Psoas muscle (tissue), 8 donors: ENCODE data around the gene VIPAS39. TPM values are rescaled to one million over a fixed set of nuclear protein-coding genes. Genes with fewer than 3 reads are reported as not detected.
"Not testable (repeated sequence)": the region's sequence is repeated elsewhere in the genome, so short reads cannot be mapped to it uniquely, and the experiment has no call there.

Experiments used
- ATAC-seq, 4 donors: fragments of 200-7000 bp; cut with Tn5 transposase; one replicate each; pipeline ENCODE4 v1.9.1; 2020; ENCODE audit warnings: moderate library complexity in 3 of 4, mild to moderate bottlenecking in 2 of 4
- DNase-seq, 2 donors: peaks; one replicate each; pipeline ENCODE4 v3.0.0-alpha.2; 2020
- H3K27ac ChIP-seq: fragments of 200-600 bp; one replicate; pipeline ENCODE4 v1.8.0; 2022
- H3K27me3 ChIP-seq, 3 donors: fragments of 200-600 bp in 1 of 3; one replicate each; pipeline versions ENCODE4 v1.6.1 to v1.8.0; 2013 to 2022; ENCODE audit warnings: low read length in 2 of 3, mild to moderate bottlenecking in 2 of 3, moderate library complexity in 1 of 3; ENCODE audit not compliant: insufficient read depth in 3 of 3
- H3K36me3 ChIP-seq, 2 donors: fragments of 200-600 bp in 1 of 2; one replicate each; pipeline versions ENCODE4 v1.6.1 to v1.8.0; 2013 to 2022; ENCODE audit warnings: low read depth in 1 of 2, mild to moderate bottlenecking in 1 of 2, moderate library complexity in 1 of 2; ENCODE audit not compliant: insufficient read depth in 1 of 2
- H3K4me1 ChIP-seq: fragments of 200-600 bp; one replicate; pipeline ENCODE4 v1.8.0; 2022
- H3K4me3 ChIP-seq: fragments of 200-600 bp; one replicate; pipeline ENCODE4 v1.8.0; 2022; ENCODE audit warnings: mild to moderate bottlenecking
- H3K9me3 ChIP-seq: fragments of 200-600 bp; one replicate; pipeline ENCODE4 v1.8.0; 2022
- CTCF ChIP-seq: fragments of 200-600 bp; IDR thresholded peaks from one replicate; pipeline ENCODE4 v1.8.0; 2022; ENCODE audit warnings: antibody characterized with exemption
- WGBS, 3 donors: extraction: QIAGEN DNeasy Blood & Tissue Kit; methylation state at CpG; one replicate each; pipeline versions ENCODE4 v1.1.6 to v1.1.7; 2013; 5-methylcytosine and 5-hydroxymethylcytosine counted together
- intact Hi-C, 2 donors: fragments of 100-400 bp; cut with DNase I; formaldehyde crosslinking; loops; one replicate each; pipeline versions ENCODE4 v1.11.0 to v1.14.2; 2022
- polyA plus RNA-seq, 3 donors: library from polyadenylated mRNA; stranded (reverse); fragments of 200-250 nt; gene quantifications; one replicate each; pipeline ENCODE4 v1.2.3, GENCODE V29; 2013
- total RNA-seq, 4 donors: library from RNA; stranded (reverse); fragmentation: NEBNext Ultra II Directional in 2 of 4; extraction: Animal tissue kit (Norgen Biotek cat#: 25700) in 2 of 4; gene quantifications; one replicate each; pipeline versions ENCODE4 v1.2.1 to v1.2.4, GENCODE V29; 2021 to 2023
- donor health status: healthy with polysubstance abuse.
- donor health status: DM: no; HTN: no; CAD: no; lungs with moderate emphysema.
- donor health status: Bipolar disorder and iron deficiency.
- donor health status: healthy.
- donor health status: DM: yes; HTN: yes; CAD: no.
- donor health status: DM: no; HTN: no; CAD: no.
- donor health status: DM: no; HTN: no; CAD: no.
- donor health status: DM: yes; HTN: yes; CAD: no.

Gene VIPAS39
- total and polyA plus RNA-seq, 7 donors = 9.6 to 22.2 (median 12.5) TPM

GRCh38 chr14:77421201-77421600 lies 36.2 kb downstream of the VIPAS39 start:
- no peaks in the 10 kb centered on the region for H3K4me1 ChIP-seq
- H3K36me3 ChIP-seq = peaks cover 8 to 50% of the 10 kb centered on the region in 2 donors
- WGBS, 3 donors = 46 to 96% (median 74%) methylated on average over 2 of the region's 2 CpGs
- DNase-seq (no peak), ATAC-seq (no peak)
- no peak for TF ChIP-seq CTCF
- H3K27ac ChIP-seq = no peak overlapping the region
- intact Hi-C loops = no loop called here
- H3K27me3 ChIP-seq = no peaks in the 10 kb centered on the region
- H3K9me3 ChIP-seq = no peaks in the 10 kb centered on the region
- no peak overlapping the region for H3K4me3 ChIP-seq

DNA sequence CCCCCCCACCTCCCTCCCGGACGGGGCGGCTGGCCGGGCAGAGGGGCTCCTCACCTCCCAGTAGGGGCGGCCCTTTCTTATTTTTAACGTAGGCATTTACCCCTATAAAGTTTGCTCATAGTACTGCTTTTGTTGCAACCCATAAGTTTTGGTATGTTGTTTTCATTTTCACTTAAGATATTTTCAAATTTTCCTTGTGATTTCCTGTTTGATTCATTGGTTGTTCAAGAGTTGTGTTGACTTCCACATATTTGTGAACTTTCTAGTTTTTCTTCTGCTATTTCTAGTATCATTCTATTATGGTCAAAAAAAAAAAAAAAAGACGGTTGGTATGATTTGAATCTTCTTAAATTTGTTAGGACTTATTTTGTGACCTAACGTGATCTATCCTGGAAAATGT lies 40.6 kb downstream of the VIPAS39 start:
- peaks cover 0 to 6% of the 10 kb centered on the region in 2 donors for H3K36me3 ChIP-seq
- no peak for TF ChIP-seq CTCF
- no peaks in the 10 kb centered on the region for H3K27me3 ChIP-seq
- no peak for ATAC-seq
- no peaks in the 10 kb centered on the region for H3K4me1 ChIP-seq
- no peak overlapping the region for H3K4me3 ChIP-seq
- DNase-seq = no peak
- 91 to 95% (median 93%) methylated on average over 7 to 8 of the region's 8 CpGs for WGBS, 3 donors
- intact Hi-C loops = no loop called here
- no peak overlapping the region for H3K27ac ChIP-seq
- no peaks in the 10 kb centered on the region for H3K9me3 ChIP-seq

- intact Hi-C loops, H3K4me3 ChIP-seq, H3K9me3 ChIP-seq, H3K27ac ChIP-seq, ATAC-seq, DNase-seq, H3K4me1 ChIP-seq, H3K27me3 ChIP-seq, H3K36me3 ChIP-seq: not testable (repeated sequence)
- 96 to 98% (median 97%) methylated on average over 2 of the region's 3 CpGs for WGBS, 3 donors
Observed at GRCh38 chr14:77416098-77416497, 41.3 kb downstream of the VIPAS39 start.

DNA sequence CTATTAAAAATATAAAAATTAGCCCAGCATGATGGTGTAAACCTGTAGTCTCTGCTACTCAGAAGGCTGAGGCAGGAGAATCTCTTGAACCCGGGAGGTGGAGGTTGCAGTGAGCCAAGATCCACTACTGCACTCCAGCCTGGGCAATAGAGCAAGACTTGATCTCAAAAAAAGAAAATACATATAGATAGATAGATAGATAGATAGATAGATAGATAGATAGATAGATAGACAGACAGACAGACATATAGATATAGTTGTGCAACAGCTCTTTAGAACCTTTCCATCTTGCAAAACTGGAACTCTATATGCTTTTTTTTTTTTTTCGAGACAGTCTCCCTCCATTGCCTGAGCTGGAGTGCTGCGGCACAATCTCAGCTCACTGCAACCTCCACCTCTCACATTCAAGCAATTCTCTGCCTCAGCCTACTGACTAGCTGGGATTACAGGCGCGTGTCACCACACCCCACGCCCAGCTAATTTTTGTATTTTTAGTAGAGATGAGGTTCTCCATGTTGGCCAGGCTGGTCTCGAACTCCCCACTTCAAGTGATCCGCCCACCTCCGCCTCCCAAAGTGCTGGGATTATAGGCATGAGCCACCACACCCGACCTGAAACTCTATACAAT lies 41.9 kb downstream of the VIPAS39 start:
- DNase-seq, H3K9me3 ChIP-seq, H3K36me3 ChIP-seq, H3K4me1 ChIP-seq, H3K4me3 ChIP-seq, ATAC-seq, intact Hi-C loops, H3K27ac ChIP-seq, H3K27me3 ChIP-seq: not testable (repeated sequence)
- 90 to 94% (median 92%) methylated on average over 10 of the region's 10 CpGs for WGBS, 3 donors

GRCh38 chr14:77409131-77409533 lies 48.3 kb downstream of the VIPAS39 start:
- Histone ChIP-seq H3K27me3 (no peaks in the 10 kb centered on the region), H3K9me3 (no peaks in the 10 kb centered on the region), H3K4me1 (no peaks in the 10 kb centered on the region), H3K4me3 (no peak overlapping the region), H3K36me3 (no peaks in the 10 kb centered on the region), H3K27ac (no peak overlapping the region)
- ATAC-seq (no peak), DNase-seq (no peak)
- intact Hi-C loops = no loop called here
- 34 to 50% (median 37%) methylated on average over 3 of the region's 3 CpGs for WGBS, 3 donors
- peak; percentile 11 for TF ChIP-seq CTCF

- no peaks in the 10 kb centered on the region for H3K27me3 ChIP-seq
- no peaks in the 10 kb centered on the region for H3K4me1 ChIP-seq
- no peak for ATAC-seq
- H3K4me3 ChIP-seq = no peak overlapping the region
- no peak for TF ChIP-seq CTCF
- intact Hi-C loops = no loop called here
- no peaks in the 10 kb centered on the region for H3K9me3 ChIP-seq
- H3K27ac ChIP-seq = no peak overlapping the region
- no peaks in the 10 kb centered on the region for H3K36me3 ChIP-seq
- DNase-seq = no peak
- 89 to 95% (median 92%) methylated on average over 2 of the region's 2 CpGs for WGBS, 3 donors
Observed at GRCh38 chr14:77407158-77407557, 50.2 kb downstream of the VIPAS39 start.
